ENCODE data around the gene RFC3. TPM values are rescaled to one million over a fixed set of nuclear protein-coding genes. Genes with fewer than 3 reads are reported as not detected.
A peak's percentile ranks its signal among the peaks of the same experiment; 100 is the strongest.

The RFC3 gene
- total and polyA plus RNA-seq, 2 of the 13 experiments (the other 11 are each of a cell fraction or from before 2014, with no cell fraction given) = 16.0 to 55.7 TPM

DNA sequence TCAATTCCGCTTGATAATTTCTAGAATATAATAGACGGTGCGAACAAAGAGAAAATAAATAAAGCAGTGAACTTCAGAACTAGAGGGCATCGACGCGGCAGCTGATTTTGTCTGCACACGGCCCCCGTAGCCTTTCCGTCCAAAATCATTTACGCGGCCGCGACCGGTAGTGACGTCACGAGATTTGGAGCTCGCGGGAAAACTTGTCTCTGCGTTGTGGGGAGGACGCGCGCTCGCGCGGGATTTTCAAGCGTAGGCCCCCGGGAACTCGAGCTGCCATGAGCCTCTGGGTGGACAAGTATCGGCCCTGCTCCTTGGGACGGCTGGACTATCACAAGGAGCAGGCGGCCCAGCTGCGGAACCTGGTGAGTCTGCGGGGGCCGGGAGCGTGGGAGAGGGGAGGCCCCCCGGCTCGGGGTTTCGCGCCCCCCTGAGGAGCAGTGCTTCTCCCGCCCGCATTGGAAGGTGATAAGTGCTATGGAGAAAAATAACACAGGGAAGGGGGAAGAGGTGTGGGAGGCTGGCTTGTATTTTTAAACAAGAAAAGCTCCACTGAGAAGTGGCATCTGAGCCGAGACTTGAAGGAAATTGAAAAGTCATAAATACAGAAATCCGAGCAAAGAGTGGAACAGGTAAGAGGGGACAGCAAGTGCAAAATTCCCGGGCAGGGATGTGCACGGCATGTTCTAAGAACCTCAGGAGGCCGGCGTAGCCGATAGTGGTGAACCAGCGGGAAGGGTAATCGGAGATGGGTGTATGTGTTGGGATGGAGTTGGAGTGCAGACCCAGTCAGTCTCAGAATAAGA is at the start of gene RFC3 (continued):
- TF ChIP-seq, protein P1, sequence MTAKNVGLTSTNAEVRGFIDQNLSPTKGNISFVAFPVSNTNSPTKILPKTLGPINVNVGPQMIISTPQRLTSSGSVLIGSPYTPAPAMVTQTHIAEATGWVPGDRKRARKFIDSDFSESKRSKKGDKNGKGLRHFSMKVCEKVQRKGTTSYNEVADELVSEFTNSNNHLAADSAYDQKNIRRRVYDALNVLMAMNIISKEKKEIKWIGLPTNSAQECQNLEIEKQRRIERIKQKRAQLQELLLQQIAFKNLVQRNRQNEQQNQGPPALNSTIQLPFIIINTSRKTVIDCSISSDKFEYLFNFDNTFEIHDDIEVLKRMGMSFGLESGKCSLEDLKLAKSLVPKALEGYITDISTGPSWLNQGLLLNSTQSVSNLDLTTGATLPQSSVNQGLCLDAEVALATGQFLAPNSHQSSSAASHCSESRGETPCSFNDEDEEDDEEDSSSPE (CRISPR knock-in tag; IDR thresholded peaks at IDR 0.05) = peak; percentile 99
- no peak for TF ChIP-seq ZBTB8A (CRISPR knock-in tag; IDR thresholded peaks at IDR 0.05; ENCODE audit: borderline replicate concordance, low read depth)
- TF ChIP-seq ZNF839 (CRISPR knock-in tag; IDR thresholded peaks at IDR 0.05; ENCODE audit: borderline replicate concordance) = no peak
- peak; percentile 90 for TF ChIP-seq MXD4 (CRISPR knock-in tag; IDR thresholded peaks at IDR 0.05)
- peak; percentile 78 for TF ChIP-seq CBX1 (IDR thresholded peaks at IDR 0.05; ENCODE audit: low read depth)
- TF ChIP-seq ZNF660 (CRISPR knock-in tag; IDR thresholded peaks at IDR 0.05; ENCODE audit: borderline replicate concordance, low read depth) = no peak
- TF ChIP-seq PTBP1 (IDR thresholded peaks at IDR 0.05; ENCODE audit: low read depth, low read length, poor library complexity, severe bottlenecking) = no peak
- no peak for TF ChIP-seq PLRG1 (conservative IDR thresholded peaks at IDR 0.05)
- TF ChIP-seq MEIS1 (CRISPR knock-in tag; IDR thresholded peaks at IDR 0.05; ENCODE audit: borderline replicate concordance) = no peak
- TF ChIP-seq, protein P2, sequence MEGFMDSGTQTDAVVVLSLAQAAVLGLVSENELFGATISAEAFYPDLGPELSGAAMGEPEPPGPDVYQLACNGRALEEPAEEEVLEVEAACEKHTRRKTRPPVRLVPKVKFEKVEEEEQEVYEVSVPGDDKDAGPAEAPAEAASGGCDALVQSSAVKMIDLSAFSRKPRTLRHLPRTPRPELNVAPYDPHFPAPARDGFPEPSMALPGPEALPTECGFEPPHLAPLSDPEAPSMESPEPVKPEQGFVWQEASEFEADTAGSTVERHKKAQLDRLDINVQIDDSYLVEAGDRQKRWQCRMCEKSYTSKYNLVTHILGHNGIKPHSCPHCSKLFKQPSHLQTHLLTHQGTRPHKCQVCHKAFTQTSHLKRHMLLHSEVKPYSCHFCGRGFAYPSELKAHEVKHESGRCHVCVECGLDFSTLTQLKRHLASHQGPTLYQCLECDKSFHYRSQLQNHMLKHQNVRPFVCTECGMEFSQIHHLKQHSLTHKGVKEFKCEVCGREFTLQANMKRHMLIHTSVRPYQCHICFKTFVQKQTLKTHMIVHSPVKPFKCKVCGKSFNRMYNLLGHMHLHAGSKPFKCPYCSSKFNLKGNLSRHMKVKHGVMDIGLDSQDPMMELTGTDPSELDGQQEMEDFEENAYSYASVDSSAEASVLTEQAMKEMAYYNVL (CRISPR knock-in tag; IDR thresholded peaks at IDR 0.05; ENCODE audit: borderline replicate concordance) = peak; percentile 46; the same call in 1 of the 2 replicates
- TF ChIP-seq RELA (CRISPR knock-in tag; IDR thresholded peaks at IDR 0.05) = no peak
- TF ChIP-seq, protein P3, sequence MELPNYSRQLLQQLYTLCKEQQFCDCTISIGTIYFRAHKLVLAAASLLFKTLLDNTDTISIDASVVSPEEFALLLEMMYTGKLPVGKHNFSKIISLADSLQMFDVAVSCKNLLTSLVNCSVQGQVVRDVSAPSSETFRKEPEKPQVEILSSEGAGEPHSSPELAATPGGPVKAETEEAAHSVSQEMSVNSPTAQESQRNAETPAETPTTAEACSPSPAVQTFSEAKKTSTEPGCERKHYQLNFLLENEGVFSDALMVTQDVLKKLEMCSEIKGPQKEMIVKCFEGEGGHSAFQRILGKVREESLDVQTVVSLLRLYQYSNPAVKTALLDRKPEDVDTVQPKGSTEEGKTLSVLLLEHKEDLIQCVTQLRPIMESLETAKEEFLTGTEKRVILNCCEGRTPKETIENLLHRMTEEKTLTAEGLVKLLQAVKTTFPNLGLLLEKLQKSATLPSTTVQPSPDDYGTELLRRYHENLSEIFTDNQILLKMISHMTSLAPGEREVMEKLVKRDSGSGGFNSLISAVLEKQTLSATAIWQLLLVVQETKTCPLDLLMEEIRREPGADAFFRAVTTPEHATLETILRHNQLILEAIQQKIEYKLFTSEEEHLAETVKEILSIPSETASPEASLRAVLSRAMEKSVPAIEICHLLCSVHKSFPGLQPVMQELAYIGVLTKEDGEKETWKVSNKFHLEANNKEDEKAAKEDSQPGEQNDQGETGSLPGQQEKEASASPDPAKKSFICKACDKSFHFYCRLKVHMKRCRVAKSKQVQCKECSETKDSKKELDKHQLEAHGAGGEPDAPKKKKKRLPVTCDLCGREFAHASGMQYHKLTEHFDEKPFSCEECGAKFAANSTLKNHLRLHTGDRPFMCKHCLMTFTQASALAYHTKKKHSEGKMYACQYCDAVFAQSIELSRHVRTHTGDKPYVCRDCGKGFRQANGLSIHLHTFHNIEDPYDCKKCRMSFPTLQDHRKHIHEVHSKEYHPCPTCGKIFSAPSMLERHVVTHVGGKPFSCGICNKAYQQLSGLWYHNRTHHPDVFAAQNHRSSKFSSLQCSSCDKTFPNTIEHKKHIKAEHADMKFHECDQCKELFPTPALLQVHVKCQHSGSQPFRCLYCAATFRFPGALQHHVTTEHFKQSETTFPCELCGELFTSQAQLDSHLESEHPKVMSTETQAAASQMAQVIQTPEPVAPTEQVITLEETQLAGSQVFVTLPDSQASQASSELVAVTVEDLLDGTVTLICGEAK (IDR thresholded peaks at IDR 0.05) = no peak
- TF ChIP-seq, protein P3 (CRISPR knock-in tag; IDR thresholded peaks at IDR 0.05) = peak; percentile 84
- TF ChIP-seq PAWR (CRISPR knock-in tag; IDR thresholded peaks at IDR 0.05; ENCODE audit: borderline replicate concordance) = no peak
- TF ChIP-seq, protein P4, sequence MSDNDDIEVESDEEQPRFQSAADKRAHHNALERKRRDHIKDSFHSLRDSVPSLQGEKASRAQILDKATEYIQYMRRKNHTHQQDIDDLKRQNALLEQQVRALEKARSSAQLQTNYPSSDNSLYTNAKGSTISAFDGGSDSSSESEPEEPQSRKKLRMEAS (IDR thresholded peaks at IDR 0.05) = peak; percentile 88
- TF ChIP-seq ZNF772 (CRISPR knock-in tag; IDR thresholded peaks at IDR 0.05) = peak; percentile 77; the same call in 1 of the 2 replicates
